Stimulated activated CD8-positive, alpha-beta memory T cell treated with anti-CD3 and anti-CD28 coated beads, Interleukin-4, amount 100 ng/mL, for 4 hours (primary cell): ENCODE results near the gene ASB2.

Experiments used
- DNase-seq, 2 donors: peaks; one replicate each; pipeline ENCODE4 v3.0.0-alpha.2; 2020; ENCODE audit warnings: low read depth in 2 of 2, low spot score in 1 of 2

The ASB2 gene

GRCh38 chr14:93929657-93930056, 46.7 kb downstream of the ASB2 start:
- DNase-seq: no peak

- no peak for DNase-seq
Measured at GRCh38 chr14:93929048-93929535, 47.3 kb downstream of the ASB2 start.

DNA sequence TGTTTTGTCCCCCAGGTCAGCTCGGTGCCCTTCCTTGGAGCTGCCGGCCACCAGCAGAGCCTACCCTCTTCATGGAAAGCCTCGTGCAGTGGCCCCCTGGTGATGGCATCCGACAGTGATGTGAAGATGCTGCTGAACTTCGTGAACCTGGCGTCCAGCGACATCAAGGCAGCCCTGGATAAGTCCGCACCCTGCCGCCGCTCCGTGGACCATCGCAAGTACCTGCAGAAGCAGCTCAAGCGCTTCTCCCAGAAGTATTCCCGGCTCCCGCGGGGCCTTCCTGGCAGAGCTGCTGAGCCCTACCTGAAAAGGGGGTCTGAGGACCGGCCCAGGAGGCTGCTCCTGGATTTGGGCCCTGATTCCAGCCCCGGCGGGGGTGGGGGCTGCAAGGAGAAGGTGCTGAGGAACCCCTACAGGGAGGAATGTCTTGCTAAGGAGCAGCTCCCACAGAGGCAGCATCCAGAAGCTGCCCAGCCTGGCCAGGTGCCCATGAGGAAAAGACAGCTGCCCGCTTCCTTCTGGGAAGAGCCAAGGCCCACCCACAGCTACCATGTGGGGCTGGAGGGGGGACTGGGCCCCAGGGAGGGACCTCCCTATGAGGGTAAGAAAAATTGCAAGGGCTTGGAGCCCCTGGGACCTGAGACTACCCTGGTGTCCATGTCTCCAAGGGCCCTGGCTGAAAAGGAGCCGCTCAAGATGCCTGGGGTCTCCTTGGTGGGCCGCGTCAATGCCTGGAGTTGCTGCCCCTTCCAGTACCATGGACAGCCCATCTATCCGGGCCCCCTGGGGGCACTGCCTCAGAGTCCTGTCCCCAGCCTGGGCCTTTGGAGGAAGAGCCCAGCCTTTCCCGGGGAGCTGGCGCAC, 48.0 kb downstream of the ASB2 start:
- no peak for DNase-seq

DNA sequence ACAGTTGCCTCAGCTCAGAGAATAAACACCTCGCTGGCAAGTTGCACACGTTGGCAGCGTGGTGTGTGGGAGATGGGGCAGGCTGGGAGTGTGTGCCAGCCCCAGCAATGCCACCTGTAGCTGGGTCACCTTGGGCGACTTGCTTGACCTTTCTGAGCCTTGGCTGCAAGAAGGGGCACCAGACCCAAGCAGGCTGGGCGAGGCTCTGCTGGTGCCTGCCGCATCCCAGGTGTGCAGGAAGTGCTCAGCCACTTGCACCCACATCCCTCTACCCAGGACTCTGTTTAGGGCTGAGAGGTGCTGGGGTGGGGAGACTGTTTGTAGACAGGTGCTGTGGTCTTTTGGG, 48.6 kb downstream of the ASB2 start:
- DNase-seq: no peak

DNA sequence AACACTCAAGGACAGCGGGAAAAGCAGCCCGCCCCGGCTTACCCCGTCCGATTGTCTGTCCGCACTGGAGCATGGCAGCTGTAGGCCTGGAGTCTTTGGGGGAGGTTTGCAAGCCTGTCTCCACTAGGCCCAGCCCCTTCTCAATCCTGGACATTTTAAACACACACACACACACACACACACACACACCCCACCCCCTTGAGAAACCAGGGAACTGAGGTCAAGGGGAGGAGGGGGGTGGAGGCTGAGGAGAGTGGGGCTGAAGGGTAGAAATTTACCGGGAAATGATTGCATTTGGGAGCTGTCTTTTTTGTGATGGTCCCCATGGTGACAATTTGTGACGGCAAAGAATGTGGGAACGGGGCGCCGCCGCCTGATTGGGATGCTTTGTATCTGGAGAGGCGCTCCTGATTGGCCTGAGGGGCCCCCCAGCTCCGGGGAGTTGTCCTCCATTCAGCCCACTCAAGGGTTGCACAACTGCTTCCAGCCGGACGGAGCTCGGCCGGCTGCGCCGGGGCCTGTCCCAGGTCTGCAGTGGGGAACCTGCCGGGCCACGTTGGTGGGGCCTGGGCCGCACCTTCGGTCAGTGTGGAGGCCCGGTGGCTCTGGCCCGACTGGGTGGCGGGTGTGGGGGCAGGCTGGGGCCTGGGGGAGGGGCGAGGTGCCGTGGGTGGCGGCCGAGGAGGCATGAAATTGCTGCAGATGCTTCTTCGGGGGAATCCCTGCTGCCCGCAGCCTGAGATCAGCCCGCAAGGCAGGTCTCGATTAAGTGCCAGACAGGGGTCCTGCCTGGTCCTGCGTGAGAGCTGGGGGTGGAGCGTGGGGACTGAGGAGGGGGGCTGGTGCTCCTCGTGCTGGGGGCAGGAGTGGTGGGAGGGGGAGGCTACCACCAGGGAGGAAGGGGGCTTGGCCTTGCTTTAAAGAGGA, 49.2 kb downstream of the ASB2 start, which contains the start of gene FAM181A:
Gene FAM181A (plus strand): TSS at position 472 of the 927 bp plus-strand sequence. CDS start 942 bp downstream, outside the sequence.
- no peak for DNase-seq

DNA sequence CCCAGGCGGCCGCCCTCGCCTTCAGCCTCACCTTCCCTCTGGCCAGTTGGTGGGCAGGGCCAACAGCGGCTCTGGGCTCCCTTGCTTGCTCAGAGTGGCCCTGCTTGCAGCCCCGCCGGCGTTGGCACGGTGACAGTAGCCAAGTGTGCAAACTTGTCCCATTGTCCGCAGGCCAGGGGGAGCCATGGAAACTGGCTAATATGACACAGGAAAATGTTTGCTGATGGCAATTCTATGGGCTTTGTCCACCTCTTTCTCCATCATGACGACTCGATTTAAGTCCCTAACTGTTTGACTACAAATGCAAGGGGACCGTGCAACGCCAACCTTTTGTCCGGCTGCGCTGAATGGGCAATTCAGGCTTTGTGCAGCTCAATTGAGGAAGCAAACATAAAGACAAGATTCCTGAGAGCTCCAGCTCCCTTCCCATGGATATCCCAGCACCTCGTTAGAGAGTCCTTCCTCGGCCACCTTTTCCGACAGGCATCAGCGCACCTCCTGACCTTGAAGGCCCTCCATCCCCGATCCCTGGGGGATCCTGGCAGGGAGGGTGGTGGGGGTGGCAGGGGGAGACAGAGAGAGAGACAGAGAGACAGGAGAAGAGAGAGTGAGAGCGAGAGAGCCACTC, 50.0 kb downstream of the ASB2 start:
- DNase-seq: no peak

DNA sequence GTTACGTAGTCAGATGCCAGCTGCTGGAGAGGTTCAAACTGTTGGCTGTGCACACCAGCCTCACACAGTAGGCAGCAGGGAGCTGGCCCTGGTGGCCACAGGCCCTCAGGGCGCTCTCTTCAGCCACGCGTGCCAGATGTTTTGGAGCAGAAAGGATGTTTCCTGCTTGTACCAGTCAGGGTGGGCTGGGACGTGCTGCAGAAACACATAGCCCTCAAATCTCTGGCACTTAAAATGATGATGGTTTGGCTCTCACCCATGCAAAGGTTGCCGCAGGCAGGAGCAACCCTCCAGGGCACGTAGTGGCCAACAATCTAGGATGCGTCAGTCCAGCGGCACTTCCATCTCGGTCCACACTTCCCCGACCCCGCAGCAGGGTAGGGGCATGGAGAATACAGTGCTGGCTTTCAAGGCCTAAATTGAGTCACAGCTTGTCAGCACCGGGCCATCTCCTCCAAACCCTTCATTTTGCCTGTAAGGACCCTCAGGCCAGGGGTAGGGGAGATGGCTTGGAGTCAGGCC, 50.9 kb downstream of the ASB2 start:
- DNase-seq: no peak

DNA sequence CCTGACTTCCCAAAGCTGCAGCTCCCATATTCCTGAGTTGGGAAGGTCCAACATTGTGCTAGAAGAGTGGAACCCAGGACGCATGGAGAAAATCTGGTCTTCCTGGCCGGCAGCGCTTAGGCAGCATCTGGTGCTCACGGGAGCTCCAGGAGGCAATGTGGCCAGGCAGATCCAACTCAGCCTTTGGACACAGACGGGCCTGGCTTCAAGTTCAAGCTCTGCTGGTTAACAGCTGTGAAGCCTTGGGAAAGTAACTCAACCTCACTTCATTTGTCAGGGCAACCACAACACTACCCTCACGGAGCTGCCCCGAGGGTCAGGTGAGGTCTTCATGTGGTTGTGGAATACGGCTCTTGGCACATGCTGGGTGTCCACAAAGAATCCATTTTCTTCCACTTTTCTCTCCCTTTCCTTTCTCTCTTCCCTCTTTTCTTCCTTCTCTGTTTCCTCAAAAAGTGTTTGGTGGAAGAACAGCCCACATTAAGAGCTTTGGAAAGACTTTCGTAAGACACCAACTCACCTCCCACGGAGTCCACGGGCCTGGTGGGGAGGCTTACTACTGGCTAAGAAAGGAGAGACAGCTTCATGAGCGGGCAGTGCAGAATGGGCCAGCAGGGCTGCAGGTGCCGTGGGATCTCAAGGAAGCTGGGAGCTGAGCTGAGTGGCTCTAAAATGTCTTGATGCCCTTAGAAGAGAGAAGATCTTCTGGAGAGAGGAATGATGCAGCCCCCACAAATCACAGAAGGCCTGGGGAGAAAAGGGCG, 51.6 kb downstream of the ASB2 start:
- DNase-seq: no peak

DNA sequence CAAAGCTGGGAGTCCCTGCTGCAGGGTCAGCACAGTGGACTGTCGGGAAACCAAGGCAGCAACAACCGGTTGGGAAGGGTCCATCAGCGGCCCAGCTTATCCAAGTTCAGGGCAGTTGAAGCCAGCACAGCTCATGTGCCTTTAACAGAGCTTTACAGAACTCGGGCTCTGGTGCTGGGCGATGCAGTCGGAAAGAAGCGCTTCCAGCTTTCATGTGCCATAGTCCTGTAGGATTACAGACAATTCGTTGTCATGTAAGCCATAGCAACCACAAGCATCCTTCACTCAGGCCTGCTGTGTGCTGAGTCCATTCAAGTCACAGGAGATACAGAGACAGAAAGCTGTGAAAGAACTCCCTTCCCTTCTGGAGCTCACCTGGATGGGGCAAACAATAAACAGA, 52.7 kb downstream of the ASB2 start:
- DNase-seq: no peak

DNA sequence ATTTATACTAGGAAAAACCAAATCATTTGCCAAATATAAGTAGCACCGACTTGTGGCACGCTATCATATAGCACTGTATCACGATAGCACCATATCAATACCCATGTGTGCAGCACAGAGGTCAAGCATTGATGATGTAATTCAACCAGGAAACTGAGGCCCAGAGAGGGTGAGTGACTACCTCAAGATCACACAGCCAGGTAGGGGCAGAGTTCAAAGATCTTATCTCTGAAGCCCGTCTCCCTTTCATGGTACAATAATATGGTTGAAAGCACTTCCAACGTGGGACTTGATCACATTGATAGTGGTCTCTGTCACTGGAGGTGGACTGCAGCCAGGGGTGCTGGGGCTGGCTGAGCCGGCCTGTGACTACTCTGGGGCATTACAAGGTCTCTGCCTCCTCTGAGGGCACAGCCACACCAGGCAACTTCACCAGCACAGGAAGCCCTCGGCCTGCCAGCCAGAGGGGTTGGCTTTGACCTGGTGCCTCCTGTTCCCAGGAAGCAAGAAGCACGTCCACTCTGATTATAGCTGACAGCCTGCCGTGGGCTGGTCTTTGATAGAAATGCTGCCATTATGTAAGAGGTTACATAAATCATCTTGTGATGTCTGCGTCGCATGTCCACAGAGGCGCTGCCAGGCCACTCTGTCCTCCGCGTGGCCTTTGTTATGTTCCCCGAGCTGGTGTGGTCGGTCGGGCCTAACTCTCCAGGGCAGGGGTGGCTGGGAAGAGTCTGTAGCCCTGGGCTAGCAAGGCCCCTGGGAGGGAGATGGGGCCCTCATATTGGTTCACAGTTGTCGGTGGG, 55.2 kb downstream of the ASB2 start:
- no peak for DNase-seq

DNA sequence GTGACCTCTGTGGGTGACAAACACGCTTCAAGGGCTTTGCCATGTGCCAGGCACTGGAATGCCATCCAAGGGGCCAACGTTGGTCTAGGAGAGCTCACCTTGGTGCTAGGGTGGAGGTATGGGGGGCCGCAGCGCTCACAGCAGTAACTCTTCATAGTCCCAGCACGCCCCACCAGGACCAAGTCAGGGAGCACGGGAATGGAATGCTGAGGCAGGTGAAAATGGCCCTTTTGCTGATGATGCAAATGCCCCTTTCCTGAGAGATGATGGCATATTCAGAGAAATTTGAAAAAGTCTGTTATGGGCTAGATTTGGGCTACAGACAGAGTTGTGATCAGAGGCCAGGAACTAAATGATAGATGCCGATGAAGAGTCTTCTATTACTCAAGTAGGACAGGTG, 59.2 kb downstream of the ASB2 start:
- no peak for DNase-seq

- no peak for DNase-seq
Measured at GRCh38 chr14:93916498-93916897, 59.9 kb downstream of the ASB2 start.

- no peak for DNase-seq
Measured at GRCh38 chr14:93915800-93916199, 60.6 kb downstream of the ASB2 start.

- no peak for DNase-seq
Measured at GRCh38 chr14:93915070-93915705, 61.2 kb downstream of the ASB2 start.

- no peak for DNase-seq
Measured at GRCh38 chr14:93914278-93914677, 62.1 kb downstream of the ASB2 start.

- DNase-seq: no peak
Measured at GRCh38 chr14:93912782-93913181, 63.6 kb downstream of the ASB2 start.

DNA sequence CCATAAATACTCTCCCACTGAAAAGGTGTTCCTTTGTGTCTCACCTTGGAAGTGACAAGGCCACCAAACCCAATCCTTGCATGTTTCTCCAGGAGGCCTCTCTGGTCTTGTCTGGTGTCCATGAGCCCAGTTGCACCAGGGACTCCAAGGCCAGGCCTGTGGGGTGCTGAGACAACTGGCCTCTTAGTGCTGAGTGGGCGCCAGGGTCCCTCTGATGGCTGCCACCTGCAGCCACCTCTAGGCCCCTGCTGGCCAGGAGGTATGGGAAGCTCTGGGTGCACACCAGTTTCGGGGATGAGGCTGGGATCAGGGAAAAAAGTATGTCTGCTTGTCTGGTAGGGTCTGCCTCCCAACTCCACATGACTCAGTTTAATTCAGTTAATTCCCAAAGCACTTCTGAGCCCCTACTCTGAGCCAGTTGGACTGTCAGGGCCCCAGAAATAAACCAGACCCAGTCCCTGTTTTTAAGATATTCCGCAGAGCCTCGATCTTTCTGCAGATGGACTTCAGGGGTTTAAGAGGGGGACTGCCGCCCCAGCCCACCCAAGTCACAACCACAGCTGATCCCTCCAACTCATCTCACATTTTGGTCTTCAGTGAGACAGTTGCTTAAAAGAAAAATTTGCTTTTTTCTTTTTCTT, 64.3 kb downstream of the ASB2 start:
- DNase-seq: no peak

GRCh38 chr14:93909429-93910128, 66.8 kb downstream of the ASB2 start:
- no peak for DNase-seq
